NCI-H774 (cell line): Measurements from ENCODE around the gene ARMCX2.
"Not testable (repeated sequence)": the region's sequence is repeated elsewhere in the genome, so short reads cannot be mapped to it uniquely, and the experiment has no call there.

Experiments
- DNase-seq: peaks from one replicate; lab custom pipeline; 2025; lab: John Stamatoyannopoulos, UW

The ARMCX2 gene

DNA sequence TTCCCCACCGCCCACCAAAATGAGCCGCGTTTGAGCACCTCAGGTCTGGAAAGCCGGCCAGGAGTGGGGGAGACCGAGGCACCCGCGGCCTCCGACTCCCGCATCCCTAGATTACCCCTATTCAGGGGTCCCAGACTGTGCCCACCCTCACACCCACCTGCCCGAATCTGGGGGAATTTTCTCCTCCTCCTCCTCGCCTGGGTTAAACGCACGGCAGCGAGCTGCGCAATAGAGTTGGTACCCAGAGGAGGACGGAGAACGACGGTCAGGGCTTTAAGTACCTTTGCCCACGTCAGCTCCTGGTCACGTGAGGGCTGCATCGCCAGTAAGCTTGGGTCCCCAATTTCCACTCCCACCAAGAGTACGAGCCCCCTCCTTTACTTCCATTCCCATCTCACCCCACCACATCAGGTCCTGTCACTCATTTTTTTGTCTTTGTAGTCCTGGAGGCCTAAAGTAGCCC lies at the start of gene ARMCX2:
Gene ARMCX2 (minus strand): TSS at position 250 of the 463 bp plus-strand sequence. CDS start 2,262 bp downstream, outside the sequence.
- peak; percentile 26 for DNase-seq

DNA sequence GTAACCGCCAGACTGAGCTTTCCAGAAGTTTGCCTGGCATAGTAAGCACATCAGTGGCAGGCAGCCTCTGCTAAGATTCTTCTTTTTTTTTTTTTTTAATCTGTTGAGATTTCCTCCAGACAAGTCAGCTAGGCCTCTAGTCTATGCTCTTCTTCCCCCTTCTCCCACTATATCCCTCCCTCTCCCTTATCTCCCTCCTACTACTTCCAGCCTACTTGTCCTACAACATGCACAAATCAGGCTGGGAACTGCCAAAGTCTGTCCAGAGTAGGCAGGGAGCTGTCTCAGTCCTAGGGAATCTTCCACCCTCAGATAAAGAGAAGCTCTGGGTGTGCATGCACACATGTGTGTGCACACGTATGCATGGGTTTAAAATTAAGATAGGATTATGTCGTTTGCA lies 49.7 kb upstream of the ARMCX2 start:
- DNase-seq = no peak

DNA sequence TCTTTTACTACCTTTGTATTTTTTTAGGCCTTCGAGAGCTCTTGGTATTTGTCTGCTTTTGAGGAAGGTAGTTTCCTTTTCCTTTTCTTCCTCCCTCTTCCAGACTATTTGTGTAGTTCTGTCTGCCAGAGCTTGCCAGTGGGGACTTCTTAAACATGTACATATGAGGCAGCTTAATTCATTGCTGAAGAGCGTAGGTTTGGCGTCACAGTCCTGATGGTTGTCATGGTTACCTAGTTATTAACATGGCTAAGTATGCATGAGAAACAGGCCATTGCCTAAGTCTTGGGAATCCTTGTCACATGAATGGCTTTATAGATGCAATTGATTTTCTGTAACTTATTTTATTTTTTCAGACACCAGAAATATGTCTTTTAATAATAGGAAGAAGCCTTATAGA lies 48.5 kb upstream of the ARMCX2 start:
- no peak for DNase-seq

DNA sequence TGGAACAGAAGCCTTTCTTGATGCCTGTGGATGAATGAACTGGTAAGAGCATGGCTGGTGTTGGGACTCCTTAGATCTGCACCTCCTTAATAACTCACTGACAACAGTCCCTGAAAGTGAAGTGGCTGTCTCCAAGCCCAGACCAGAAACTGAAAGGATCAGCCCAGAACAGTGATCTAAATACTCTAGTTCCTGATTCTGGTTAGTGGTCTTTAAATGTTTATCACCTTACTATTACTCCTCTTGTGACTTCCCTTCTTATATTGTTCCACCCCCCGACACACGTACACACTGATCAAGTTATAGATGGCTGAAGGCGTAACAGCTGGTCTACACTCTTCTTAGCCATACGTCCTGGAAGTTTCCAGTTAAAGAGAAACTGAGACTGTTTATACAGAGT lies 33.8 kb upstream of the ARMCX2 start:
- no peak for DNase-seq

DNA sequence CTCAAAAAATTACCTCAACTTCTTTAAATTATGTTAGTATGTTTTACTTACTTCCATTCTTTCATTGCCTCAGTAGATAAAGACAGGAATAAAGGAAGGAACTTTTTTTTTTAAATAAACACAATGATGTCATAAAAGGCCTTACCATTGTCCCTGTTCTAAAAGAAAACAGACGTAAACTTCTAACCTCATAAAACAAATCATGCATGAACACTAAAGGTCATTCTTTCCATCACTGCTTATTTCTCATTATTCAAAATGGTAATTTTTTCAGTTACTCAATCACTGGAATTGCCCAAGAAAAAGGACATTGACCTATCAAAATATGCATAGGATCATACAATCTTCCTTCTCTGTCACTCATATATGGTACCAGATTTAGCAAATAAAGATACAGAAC lies 32.2 kb upstream of the ARMCX2 start:
- no peak for DNase-seq

DNA sequence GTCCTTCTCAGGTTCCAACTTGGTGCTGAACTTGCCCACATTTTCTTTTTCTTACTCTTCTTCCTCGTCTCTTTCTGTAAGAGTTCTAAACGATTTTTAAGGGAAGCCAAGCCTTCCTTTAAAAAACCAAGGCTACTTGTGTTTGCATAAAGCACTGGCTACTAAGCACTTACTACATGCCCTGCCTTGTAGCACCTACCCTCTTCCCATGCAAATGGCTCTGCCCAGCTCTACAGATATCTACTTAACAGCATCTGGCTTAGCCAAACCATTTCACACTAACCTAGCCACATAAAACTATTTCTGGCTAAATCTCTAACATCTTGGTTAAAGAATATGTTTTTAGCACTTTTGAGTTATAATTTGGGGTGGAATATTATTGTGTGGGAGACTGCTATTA lies 26.9 kb upstream of the ARMCX2 start:
- DNase-seq = no peak

DNA sequence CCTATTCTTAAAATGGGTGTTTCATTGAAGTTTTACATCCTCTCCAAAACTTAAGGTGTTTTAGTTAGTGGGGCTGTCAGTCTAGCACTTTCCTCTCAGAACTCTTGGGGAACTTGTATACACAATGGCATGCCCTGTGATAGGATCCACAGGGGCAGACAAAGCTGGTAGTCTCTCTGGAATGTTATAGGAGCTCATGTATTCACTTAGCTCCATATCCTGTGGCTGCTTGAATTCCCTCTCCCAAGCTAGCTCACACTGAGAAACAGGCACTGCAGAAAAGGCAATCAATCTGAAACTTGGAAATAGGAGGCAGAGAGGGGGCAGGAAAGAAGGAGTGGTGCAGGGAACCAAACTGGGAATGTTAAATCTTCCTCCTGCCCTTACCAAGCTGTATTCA lies 26.3 kb upstream of the ARMCX2 start:
- DNase-seq = no peak

DNA sequence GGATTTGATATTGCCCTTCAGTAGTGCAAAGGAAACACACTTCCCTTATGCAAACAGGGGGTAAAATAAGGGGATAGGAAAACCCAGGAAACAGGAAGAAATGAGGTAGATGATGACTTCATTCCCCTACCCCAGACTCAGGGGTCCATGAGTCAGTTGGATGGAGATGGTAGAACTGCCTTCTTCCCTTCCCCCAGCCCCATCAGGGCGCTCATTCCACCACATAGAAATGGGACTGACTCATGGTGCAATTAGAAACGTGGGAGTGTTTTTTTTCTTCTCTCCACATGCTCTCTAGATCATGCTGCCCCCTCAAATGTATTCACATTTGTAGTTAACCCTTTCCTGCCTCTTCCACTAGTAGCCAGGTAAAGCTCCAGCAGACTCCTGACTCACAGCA lies 23.1 kb upstream of the ARMCX2 start:
- DNase-seq = no peak

DNA sequence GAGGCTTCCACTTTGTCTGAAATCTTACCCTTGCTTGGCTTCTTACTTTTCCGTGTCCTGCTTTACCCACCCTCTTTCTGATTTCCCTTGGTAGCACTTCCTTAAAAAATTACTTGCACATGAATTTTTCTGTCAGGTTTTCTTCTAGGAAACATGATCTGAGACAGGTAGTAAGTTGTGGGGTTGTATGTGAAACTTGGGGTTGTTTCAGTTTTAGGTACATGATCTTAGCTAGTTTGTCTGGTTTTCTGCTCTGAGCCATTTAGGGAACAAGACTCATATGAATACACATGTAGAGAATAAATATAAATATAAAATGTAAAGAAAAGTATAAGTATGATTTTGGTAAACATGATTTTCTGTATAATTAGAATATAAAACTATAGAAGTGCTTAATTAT lies 17.4 kb upstream of the ARMCX2 start:
- no peak for DNase-seq

DNA sequence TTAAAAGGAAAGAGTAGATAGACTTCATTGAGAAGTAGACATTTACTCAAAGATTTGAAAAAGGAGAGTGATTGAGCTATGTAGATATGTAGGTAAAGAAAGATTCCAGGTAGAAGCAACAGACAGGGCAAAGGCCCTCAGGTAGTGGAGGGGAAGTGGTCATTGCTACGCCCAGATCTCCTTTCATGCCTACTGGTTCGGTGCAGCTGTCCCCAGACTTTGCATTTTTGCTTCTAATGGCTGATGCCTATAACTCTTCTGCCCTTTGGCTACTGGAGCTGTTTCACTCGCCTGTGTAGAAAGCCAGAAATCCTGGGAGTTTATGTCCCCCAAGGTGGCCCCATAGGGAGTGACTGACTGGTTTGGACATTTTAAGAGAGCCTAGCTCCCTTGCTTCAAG lies 16.9 kb upstream of the ARMCX2 start:
- no peak for DNase-seq

DNA sequence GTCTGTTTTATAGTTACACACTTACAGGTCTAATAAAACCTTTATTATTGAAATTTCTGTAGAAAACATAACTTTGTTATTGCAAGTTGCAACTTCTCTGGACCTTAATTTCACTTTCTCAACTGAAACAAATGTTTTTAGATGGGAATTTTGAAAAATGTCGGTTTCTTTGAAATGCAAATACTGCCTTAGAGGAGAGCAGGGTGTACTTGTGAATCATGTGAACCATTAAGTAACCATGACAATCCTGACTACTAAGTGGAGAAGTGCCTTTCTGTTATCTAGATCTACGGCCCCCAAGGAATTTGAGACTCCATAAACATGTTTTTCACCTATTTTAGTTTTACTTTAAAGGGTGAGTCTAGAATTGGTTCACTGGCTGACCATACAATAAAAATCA lies 8.5 kb upstream of the ARMCX2 start:
- no peak for DNase-seq

DNA sequence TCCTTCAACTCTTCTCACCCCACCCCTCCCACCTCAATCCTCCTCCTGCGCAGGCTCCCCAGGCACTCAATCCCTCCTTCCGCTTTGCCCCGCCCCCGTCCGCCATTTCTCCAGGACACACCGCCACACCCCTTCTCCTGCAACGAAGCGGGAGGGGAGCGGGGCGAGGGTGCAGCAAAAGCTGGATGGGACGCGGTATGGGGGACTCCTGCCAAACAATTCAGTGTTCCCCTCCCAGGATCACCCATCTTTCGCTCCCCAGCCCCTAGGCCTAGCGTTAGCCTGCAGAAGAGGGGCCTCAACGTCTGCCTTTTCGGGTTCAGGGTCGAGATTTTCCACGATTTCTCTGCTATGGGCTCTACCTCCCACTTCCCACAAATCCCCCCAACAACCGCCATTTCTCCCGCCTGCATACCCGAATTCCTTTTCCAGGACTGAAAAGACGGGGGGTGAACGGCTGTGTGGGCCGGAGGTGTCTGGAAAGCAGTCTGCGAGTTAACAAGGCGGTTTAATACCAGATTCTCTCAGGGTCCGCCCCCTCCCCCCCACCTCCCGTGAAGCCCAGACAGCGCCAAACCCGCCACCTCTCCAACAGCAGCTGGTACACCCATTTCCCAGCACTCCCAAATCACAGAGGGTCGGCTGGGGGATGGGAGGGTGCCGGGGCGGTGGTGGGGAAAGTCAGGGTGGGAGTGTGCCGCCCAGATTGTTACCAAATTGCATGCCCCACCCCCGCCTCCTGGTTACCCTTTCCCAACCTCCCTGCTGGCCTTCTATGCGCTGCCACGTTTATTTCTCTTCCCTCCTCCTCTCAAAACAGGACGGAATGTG lies 774 bp downstream of the ARMCX2 start:
- DNase-seq = peak; percentile 29

DNA sequence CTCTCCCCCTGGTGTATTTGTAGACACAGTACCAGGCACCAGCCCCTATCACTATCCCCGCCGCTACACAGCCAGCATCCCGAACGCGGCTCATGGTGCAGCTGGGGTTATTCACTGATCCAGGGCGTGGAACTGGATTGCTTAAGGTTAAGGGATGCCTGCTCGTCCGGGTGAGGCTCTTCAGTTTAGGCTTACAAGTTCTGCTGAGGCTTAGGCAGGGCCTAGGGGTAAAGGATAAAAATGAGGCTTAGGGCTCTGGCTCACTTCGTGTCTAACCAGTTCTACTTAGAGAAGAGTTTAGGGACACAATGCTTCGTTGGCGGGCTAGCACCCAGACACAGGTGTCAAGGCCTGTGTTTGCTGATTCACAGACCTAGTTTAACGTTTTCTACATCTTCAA lies 2.2 kb downstream of the ARMCX2 start:
- no peak for DNase-seq

DNA sequence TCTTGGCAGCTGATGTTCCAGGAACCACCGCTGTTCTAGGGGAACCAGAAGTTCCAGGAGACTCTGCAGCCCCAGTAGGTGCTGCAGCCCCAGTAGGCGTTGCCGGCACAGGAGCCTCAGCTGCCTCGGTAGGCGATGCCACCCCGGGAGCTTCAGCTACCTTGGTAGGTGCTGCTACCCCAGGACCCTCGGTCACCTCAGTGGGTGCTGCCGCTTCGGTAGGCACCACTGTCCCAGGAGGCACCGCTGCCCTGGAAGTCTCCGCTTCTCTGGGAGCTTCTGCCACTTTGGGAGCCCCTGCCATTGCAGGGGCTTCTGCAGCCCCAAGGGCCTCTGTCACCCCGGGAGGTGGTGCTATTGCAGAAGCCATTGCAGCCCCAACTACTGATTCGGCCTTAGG lies 2.8 kb downstream of the ARMCX2 start:
- no peak for DNase-seq

DNA sequence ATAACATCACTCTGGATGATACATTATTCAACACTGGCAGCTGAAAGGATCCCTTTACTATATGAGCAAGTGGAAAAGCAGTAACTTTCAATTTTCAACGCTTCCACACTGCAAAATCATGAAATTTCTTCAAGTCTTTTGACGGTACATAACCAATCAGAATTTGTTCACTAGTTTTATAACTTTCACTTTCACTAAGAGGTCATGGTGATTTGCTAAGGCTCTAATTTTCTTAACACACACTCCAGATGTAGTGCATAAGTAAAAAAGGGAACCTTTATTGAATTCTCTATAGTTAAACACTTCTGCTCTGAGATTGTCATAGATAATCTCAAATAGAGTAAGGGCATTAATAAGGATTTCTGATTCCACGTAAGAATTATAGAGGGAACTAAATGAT lies 4.1 kb downstream of the ARMCX2 start:
- DNase-seq = no peak

DNA sequence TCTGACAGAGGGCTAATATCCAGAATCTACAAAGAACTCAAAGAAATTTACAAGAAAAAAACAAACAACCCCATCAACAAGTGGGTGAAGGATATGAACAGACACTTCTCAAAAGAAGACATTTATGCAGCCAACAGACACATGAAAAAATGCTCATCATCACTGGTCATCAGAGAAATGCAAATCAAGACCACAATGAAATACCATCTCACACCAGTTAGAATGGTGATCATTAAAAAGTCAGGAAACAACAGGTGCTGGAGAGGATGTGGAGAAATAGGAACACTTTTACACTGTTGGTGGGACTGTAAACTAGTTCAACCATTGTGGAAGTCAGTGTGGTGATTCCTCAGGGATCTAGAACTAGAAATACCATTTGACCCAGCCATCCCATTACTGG lies 11.9 kb downstream of the ARMCX2 start:
- not testable (repeated sequence) for DNase-seq

DNA sequence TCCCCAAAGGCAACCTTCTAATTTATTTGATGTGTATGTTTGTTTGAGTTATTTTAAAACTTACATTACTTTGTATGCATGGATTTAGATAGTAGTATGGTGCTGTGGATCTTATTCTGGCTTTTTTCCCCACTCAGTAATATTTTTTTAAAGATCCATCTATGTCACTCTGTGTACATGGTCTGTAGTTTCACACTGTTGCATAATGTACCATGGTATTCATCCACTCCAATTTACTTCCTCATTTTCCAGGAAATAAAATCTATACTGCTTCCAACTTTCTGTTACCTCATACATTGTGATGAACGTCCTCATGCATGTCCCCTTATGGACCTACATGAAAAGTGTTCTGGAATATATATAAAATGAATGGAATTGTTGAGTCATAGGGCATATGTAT lies 17.6 kb downstream of the ARMCX2 start:
- no peak for DNase-seq

DNA sequence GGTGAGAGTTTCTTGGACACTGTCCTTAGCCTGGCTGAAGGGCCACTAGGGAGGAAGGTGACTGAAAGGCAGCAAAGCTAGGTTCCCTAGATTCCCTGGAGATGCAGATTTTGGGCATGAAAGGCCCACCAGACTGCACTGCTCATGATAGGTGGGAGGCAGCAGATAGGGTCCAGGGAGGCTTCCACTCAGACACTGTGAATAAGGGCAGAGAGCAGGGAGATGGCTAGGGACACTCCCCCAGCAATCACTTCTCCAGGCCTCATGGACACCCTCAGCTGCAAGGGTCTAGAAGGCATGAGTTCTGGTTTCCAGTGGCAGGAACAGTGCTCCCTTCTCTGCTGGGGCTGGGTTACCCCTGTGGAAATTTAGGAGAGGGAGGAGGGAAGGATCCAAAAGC lies 20.1 kb downstream of the ARMCX2 start:
- DNase-seq = no peak

DNA sequence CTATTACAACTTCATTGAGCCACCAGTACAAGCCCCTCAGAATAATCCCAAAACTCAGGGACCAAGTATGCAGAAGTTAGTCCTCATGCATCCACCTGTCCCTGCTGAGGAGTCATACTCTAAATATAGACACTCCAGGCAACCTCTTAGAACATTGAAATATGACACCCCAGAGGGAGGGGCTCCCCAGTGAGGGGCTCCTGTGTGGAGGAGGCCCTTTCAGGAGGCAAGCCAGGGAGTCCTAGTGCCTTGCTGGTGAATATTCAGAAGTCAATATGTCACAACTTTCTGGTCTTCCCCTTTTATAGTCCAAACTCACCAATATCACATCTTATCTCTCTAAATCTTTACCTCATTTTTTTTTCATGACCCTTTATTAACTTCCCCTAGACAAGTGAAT lies 40.3 kb downstream of the ARMCX2 start:
- DNase-seq = no peak

DNA sequence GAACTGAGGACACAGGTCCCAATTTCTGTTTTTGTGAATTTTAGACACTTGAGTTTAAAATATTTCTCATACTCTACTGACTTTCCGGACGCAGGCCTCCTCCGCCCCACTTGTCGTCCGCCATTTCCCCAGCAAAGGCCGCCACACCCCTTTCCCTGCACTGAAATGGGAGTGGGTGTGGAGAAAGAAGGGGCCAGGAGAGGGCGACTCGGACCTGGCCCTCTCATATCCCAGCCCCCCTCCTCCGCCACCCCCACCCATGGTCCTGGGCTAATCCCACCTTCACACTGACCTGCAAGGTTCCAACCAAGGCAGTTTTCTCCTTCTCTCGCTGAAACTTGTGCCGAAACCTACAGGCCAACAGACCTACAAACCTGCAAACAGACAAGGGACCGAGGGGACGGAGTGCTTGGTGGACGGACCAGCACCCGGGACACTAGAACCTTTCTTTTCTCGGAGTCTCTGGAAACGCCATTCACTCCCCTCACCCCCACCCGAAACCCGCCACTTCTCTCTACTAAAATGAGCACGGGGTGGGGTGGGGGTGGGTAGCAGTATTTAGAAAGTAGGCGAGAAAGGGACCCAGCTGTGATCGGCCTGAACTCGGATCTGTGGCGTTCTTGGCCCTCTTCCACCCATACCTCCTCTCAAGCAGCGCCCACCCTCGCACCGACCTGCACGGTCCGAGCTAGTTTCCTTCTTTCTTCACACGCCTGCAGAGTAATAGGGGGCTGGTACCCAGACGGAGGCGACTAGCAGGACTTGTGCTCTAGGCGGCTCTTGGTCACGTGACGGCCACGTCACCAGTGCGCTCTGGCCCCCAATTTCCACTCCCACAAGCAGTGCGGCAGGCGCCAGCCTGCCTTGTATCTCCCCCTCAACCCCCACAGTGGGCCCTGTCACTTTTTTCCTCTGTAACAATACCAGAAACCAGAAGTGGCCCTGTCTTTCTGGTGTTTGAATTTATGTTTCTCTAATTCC lies 42.1 kb downstream of the ARMCX2 start, which contains the start of gene ARMCX6:
Gene ARMCX6 (minus strand): TSS at position 790 of the 981 bp plus-strand sequence. CDS start 1,380 bp downstream, outside the sequence.
- DNase-seq = peak; percentile 19

DNA sequence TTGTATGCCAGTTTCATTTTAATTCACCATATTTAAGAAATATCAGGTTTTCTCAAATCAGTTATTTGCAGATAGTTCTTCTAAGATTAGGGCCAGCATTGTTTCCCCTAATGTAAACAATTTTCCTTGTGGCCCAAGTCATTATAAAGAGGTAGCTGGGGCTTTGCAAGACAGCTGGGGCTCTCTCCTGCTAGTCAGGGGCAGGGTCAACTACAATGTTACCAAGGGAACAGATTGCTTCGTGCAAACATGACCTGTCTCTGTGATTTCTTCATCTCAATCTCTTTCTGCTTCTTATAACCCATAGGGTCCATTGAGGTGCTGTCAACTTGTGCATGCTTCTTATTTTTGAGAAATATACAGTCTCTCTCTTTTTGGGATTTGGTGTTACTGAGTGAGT lies 53.9 kb downstream of the ARMCX2 start:
- no peak for DNase-seq
